Activated CD4-positive, alpha-beta T cell treated with anti-CD3 and anti-CD28 coated beads, Interleukin-2, amount 50 U/mL, for 48 hours (primary cell): ENCODE data around the gene GDF2.
A peak's percentile ranks its signal among the peaks of the same experiment; 100 is the strongest.

Experiments used
- DNase-seq, 2 experiments: peaks; one replicate each; pipeline ENCODE4 v3.0.0-alpha.2; 2020

Gene GDF2

DNA sequence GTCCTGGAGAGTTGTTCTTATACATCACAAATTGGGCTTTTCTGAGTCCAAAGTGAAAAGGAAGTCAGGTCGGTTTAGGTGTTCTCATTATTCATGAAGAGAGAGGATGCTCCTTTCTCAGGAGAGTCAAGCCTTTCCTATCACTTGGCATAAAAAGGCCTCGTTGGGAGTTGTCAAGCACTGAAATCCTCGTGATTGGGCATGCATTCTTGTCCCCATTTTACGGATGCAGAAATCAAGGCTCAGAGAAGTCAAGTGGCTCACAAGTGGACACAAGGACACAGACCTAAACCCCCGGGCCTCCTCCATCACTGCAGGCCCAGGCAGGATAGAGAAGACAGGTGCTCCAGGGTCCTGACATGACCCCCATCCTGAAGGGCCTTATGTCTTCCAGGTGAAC is 34.5 kb downstream of the GDF2 start:
- DNase-seq, result no peak

- no peak for DNase-seq
These were observed 34.9 kb downstream of the GDF2 start for GRCh38 chr10:47357131-47357582.

DNA sequence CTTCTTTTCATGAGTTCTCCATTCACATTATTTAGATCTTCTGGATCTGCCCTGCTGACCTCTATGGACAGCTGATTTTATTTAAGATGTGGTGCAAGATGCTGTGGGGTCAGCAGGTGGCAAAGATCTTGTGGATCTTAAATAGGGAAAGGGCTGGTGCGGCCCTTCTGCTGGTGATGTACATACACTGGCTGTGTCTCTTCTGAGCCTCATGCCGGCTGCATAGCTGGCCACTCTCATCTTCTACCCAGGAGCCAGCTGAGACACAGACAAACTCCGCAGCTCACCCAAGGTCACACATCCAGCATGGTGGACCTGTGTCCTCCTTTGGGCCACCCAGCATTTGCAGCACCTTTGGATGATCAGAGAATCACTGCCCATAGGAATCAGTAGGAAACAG is 35.7 kb downstream of the GDF2 start:
- DNase-seq, result no peak

- DNase-seq, result no peak
These were observed 36.2 kb downstream of the GDF2 start for GRCh38 chr10:47358457-47358856.

- DNase-seq, result no peak
These were observed 36.8 kb downstream of the GDF2 start for GRCh38 chr10:47359101-47359500.

DNA sequence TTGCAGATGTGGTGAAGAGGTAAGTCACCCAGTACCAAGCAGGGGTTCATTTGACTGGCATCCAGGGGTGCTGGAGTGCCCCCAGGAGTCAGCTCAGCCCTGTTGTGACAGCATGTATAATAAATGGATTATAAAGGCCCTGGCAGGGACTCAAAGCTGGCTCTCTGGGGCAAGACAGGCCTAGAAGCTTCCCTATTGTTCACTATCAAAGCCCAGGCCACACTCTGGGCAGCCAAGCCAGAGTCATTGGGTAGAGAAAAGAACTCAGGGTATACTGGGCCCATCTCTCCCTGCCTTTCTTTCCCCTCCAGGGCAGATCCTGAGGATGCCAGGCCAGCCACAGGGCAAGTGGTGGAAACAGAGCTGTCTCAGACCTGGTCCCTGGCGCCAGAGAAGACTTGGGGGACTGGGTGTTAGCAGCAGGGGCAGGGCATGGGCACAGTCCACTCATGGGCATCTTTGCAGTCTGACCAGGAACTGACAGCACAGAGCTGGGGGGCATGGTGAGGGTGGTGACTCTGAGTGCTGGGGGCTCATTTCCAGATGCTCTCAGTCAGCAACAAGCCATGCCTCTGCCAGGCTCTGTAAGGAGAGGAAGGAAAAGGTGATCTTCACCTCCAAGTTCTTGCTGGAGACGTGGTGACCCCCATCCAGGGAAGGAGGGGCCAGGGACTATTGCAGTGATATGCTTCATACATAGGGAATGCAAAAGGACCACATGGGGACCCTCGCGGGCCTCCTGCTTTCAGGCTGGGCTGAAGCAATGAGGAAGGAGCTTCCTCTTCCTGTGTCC is 37.6 kb downstream of the GDF2 start:
- no peak for DNase-seq

DNA sequence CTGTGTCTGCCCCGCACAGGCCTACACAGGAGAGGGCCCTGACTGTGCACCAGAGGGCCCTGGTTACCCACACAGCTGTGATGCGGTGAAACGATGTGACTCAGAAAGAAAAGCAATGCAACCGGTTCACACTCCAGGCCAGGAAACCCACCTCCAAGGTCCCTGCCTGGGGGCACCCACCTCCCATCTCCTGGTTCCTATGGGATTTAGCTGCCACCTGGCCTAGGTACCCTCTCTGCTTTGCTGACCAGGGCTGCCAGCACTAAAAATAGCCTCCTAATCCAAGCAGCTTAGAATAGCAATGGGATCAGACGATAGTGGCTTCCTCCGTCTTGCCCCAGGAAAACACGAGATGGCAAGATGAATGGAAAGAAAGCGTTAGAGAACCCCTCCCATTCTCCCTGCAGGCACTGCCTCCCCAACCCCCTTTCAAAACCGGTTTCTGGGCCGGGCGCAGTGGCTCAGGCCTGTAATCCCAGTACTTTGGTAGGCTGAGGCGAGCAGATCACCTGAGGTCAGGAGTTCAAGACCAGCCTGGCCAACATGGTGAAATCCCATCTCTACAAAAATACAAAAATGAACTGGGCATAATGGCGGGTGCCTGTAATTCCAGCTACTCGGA is 38.3 kb downstream of the GDF2 start:
- DNase-seq, result no peak

- peak; percentile 45 to 54 for DNase-seq
These were observed 39.0 kb downstream of the GDF2 start for GRCh38 chr10:47361293-47361692.

DNA sequence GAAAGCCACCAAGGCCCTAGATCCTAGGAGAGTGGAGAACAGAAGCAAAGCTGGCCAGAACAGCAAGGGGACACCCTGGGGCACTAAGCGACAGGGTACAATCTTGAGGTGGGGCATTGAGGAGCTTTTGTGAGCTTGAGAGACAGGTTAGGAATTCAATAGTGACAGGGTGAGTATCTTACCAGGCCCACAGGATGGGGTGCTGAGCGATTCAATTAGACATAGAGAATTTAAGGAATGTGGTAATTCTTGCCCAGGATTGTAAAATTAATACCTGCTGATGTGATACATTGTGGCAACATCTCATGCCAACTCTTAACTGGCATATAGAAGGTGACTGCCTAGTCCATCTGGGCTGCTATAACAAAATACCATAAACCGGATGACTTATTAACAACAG is 39.9 kb downstream of the GDF2 start:
- no peak for DNase-seq

GRCh38 chr10:47363781-47364180 is 41.5 kb downstream of the GDF2 start:
- no peak for DNase-seq

DNA sequence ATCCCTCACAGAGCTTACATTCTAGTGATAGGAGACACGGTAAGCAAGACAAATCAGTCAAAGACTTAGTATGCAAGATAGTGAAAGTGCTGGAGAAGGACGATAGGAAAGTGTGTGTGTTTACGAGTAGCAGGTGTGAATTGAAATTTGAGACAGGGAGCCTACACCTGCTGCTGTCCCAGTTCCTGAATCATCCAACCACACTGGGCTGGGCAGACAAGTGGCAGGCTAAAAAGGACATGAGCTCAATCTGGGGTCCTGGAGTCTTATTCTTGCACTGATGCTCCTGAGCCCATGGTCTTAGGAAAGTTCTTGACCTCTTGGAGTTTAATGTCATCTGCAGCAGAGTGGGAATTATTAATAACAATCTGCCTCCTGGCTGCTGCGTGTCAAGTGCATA is 42.1 kb downstream of the GDF2 start:
- DNase-seq, result no peak

GRCh38 chr10:47364911-47365310 is 42.7 kb downstream of the GDF2 start:
- no peak for DNase-seq

GRCh38 chr10:47365431-47366180 is 43.4 kb downstream of the GDF2 start:
- no peak for DNase-seq

DNA sequence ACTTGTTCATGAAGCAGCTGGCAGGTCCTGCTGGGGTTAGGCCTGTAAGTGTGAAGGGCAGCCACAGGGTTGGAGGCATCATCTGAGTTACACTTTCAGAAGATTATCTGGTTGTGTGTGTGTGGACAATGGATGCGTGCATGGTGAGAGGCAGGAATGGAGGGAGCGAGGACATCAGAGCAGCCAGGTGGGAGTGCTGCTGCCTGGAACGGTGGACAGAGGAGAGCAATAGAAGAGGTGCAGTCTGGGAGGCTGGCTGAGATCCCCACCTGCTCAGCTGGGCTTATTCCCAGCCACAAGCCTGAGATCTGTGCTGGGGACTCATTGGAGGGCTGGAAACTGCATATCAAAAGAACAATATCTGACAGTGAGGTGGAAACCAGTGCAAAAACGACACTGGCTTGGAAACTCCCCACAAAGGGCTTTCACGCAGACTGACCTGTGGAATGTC is 44.0 kb downstream of the GDF2 start:
- no peak for DNase-seq

GRCh38 chr10:47366731-47367460 is 44.6 kb downstream of the GDF2 start:
- no peak for DNase-seq

DNA sequence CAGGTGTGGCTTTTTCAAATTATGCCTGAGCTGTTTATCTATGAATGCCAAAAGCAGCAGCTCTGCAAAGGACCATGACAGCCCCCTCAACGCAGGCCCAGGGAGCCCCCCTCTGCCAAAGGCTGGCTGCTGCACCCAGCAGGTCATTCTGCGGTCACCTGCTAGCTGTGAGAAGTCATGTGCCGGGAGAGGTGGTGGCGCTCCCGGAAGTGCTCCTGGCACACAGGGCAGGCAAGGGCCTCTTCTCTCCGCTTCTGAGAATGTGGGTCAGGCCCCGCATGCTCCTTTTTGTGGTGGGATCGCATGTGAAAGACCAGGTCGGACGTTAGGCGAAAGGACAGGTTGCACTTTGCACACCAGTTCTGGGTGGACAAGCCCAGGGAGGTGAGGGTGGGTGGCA is 45.4 kb downstream of the GDF2 start:
- no peak for DNase-seq

DNA sequence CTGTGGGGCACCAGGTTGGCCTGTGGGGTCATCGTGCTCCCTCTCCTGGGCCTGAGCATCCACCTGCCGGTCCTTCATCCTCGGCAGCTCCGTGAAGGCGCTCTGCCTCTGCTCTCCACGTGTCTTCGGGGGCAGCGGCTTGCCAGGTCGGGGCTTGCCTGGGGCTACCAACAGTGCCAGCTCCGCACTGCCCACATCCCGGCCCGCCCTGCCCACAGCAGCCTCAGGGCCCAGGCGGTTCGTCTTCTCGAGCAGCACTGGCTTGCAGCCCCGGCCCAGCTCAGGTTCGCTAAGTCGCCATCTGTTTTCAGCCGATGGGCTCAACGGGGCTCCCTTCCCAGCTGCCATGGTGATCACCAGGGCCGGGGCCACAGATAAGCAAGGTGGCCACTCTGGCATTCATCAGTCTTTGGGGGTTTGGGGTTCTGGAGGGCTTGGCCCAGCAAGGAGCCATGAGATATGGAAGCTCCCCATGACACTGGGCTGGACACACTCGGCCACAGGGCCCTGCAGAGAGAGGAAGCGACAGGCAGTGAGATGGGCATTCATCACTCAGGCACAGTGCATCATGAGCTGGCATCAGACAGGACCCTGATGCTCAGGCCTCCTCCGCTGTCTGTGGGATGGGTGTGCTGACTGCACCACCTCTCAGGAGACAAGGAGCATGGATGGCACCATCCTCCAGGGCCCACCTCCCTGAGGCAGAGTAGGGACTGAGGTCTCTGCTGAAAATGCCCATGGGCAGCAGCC is 46.4 kb downstream of the GDF2 start:
- no peak for DNase-seq

DNA sequence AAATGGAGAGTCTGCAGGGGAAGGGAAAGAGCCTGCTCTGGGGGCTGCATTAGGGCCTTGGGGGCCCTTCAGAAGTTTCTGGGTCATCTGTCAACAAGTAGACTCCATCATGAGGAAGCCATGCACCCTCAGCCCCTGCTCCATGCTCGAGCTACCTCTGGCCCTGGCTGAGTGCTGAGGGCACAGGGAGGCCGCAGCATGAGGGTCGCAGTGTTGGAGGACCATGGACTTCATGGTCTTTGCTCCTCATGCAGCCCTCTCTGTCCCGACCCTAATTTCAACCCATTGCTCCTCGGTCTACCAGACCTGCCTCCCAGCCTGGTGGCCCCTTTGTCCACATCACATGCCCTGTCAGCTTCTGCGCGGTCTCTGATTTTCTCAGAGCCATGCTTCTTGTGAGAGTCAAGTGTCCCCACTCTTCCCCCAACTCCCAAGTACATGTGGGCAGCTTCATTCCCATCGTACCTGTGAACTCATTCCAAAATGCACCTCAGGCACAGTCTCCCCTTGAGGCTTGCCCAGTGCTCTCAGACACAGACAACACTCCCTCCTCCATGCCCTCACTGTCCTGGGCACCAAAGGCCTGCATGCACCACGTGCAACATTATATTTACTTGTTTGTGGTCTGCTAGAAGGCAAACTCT is 47.1 kb downstream of the GDF2 start:
- no peak for DNase-seq

DNA sequence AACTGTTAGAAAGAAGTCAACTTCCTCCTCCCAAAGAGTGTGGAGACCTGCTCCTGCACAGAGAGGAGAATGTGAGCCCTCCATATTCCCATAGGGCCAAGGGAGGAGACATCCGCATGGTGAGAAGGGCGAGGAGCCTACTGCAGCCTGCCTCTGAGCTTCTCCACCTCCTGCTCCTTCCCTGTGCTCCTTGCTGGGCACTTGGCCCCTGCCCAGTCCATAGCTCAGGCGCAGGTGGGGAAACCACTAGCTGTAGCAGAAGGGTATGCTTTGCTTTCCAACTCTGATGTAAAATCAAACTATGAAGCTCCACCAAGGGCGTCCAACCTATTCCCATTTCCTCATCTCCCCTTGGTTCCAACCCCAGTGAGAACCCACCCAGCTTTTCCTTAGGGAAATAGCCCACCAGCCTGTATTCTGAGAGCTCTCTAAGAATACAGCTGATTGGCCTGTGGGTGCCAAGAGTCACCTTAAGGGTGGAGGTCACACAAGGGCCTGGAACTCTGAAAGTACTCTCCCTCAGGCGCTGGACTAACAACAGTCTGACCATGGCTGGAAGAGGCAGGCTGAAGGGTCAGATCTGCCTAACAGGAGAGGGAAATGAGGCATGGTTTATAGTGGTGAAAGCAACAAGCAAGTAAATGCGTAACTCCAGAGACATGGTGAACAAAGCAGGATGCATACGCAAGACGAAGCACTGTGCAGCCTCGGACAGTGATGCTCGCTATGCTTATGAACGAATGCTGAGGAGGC is 47.9 kb downstream of the GDF2 start:
- no peak for DNase-seq

DNA sequence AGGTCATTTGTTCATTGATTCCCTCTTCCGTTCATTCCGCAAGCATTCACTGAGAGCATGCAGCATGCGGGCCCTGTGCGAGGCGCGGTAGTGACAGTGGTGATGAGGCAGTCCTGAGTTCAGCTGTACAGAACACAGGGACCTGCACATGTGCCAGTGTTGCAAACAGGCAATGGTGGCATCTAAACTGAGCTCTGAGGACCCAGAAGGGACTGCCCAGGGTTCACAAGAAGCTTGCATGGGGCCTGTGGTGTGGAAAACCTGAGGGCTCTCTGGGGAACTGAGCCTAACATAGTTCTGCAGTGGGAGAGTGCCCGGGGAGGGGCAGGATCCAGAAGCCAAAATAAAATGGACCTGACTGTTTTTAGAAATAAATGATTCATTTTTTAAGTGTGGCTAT is 48.6 kb downstream of the GDF2 start:
- no peak for DNase-seq
